B cell (primary cell): ENCODE data around the gene C1QTNF12. TPM values are rescaled to one million over a fixed set of nuclear protein-coding genes. Genes with fewer than 3 reads are reported as not detected.
"Not testable (repeated sequence)": the region's sequence is repeated elsewhere in the genome, so short reads cannot be mapped to it uniquely, and the experiment has no call there.

ENCODE experiments used
- ATAC-seq: fragments of 200-7000 bp; cut with Tn5 transposase; one replicate; pipeline ENCODE4 v1.10.0; 2021; ENCODE audit warnings: low read depth, mild to moderate bottlenecking, moderate number of reproducible peaks, moderate library complexity
- CTCF ChIA-PET: fragments of 350-600 bp; sonication (Branson Sonifier 250); formaldehyde crosslinking; loops from one replicate; lab custom pipeline; 2021; ENCODE audit warnings: antibody characterized with exemption, inconsistent platforms; lab: Charles Lee
- POLR2A ChIA-PET: fragments of 350-600 bp; sonication (Branson Sonifier 250); formaldehyde crosslinking; loops from one replicate; lab custom pipeline; 2021; ENCODE audit warnings: antibody characterized with exemption; lab: Charles Lee
- DNase-seq: peaks from one replicate; pipeline ENCODE4 v3.0.0; 2013
- H2AFZ ChIP-seq: 2 replicates; pipeline ENCODE4 v1.6.1; 2012; ENCODE audit warnings: mild to moderate bottlenecking, low read depth, low read length; ENCODE audit not compliant: insufficient read depth, poor library complexity, severe bottlenecking
- H3K27ac ChIP-seq, 2 donors: 1 replicate in 1 of 2; 2 replicates in 1 of 2; pipeline ENCODE4 v1.5.1; 2012 to 2013; ENCODE audit warnings: low read length in 2 of 2, mild to moderate bottlenecking in 2 of 2, moderate library complexity in 1 of 2
- H3K27me3 ChIP-seq, 4 experiments: fragments of 200-600 bp in 1 of 4; sonication (generic) in 1 of 4; replicated peaks in 1 of 4; 1 replicate in 2 of 4; 2 replicates in 2 of 4; pipeline versions ENCODE4 v1.6.1 to v1.7.0; 2013 to 2016; ENCODE audit warnings: low read length in 3 of 4, mild to moderate bottlenecking in 2 of 4, mixed read lengths in 1 of 4, moderate library complexity in 1 of 4; ENCODE audit not compliant: insufficient read depth in 4 of 4, control insufficient read depth in 3 of 4; ENCODE audit errors: control extremely low read depth in 1 of 4
- H3K36me3 ChIP-seq, 2 experiments: replicated peaks in 1 of 2; 1 replicate in 1 of 2; 2 replicates in 1 of 2; pipeline versions ENCODE4 v1.6.1 to v1.7.1; 2013; ENCODE audit warnings: low read length in 1 of 2; ENCODE audit not compliant: insufficient read depth in 2 of 2, control insufficient read depth in 1 of 2; ENCODE audit errors: control extremely low read depth in 1 of 2, extremely low read depth in 1 of 2
- H3K4me1 ChIP-seq, 2 donors: fragments of 200-600 bp in 1 of 2; sonication (generic) in 1 of 2; 1 replicate in 1 of 2; 2 replicates in 1 of 2; pipeline versions ENCODE4 v1.5.1 to v1.6.1; 2013 to 2017; ENCODE audit warnings: low read length in 2 of 2; ENCODE audit not compliant: control insufficient read depth in 2 of 2, insufficient read depth in 2 of 2
- H3K4me2 ChIP-seq: replicated peaks from 2 replicates; pipeline ENCODE3; 2012; ENCODE audit warnings: mild to moderate bottlenecking, low read depth, low read length; ENCODE audit not compliant: poor library complexity, severe bottlenecking
- H3K4me3 ChIP-seq, 5 experiments: fragments of 200-600 bp in 1 of 5; sonication (generic) in 1 of 5; 1 replicate in 3 of 5; 2 replicates in 2 of 5; pipeline versions ENCODE4 v1.5.1 to v1.7.0; 2011 to 2016; ENCODE audit warnings: low read length in 4 of 5, mild to moderate bottlenecking in 4 of 5, low read depth in 2 of 5, control low read depth in 1 of 5, moderate library complexity in 1 of 5; ENCODE audit not compliant: insufficient read depth in 1 of 5; ENCODE audit errors: control extremely low read depth in 1 of 5, extremely low read depth in 1 of 5
- H3K79me2 ChIP-seq: fragments of 200-600 bp; sonication (generic); one replicate; pipeline ENCODE4 v1.6.0; 2016; ENCODE audit warnings: low read length; ENCODE audit not compliant: control insufficient read depth, insufficient read depth
- H3K9ac ChIP-seq: fragments of 200-600 bp; sonication (generic); 2 replicates; pipeline ENCODE4 v1.6.1; 2017; ENCODE audit warnings: mild to moderate bottlenecking, low read length, moderate library complexity
- H3K9me3 ChIP-seq, 3 donors: one replicate each; pipeline versions ENCODE4 v1.6.1 to v1.7.1; 2013; ENCODE audit warnings: low read length in 2 of 3; ENCODE audit not compliant: control insufficient read depth in 2 of 3, insufficient read depth in 1 of 3; ENCODE audit errors: control extremely low read depth in 1 of 3
- H4K20me1 ChIP-seq: 2 replicates; pipeline ENCODE4 v1.6.0; 2012; ENCODE audit warnings: mild to moderate bottlenecking, low read length; ENCODE audit not compliant: insufficient read depth, control insufficient read depth, poor library complexity, severe bottlenecking
- H3K27ac Mint-ChIP-seq: one replicate; pipeline ENCODE4 v1.8.0; 2021; ENCODE audit warnings: mixed read lengths
- H3K27me3 Mint-ChIP-seq: one replicate; pipeline ENCODE4 v1.8.0; 2021; ENCODE audit warnings: mixed read lengths
- H3K4me1 Mint-ChIP-seq: one replicate; pipeline ENCODE4 v1.8.0; 2021; ENCODE audit warnings: mixed read lengths
- H3K4me3 Mint-ChIP-seq: one replicate; pipeline ENCODE4 v1.8.0; 2021; ENCODE audit warnings: mixed read lengths
- H3K9me3 Mint-ChIP-seq: one replicate; pipeline ENCODE4 v1.8.0; 2022; ENCODE audit warnings: mixed read lengths; ENCODE audit not compliant: insufficient read depth
- EZH2 ChIP-seq: IDR thresholded peaks from 2 replicates; pipeline ENCODE4 v1.6.1; 2012; ENCODE audit warnings: borderline replicate concordance, low read depth, mild to moderate bottlenecking, moderate library complexity, low read length; ENCODE audit not compliant: insufficient read depth, poor library complexity, severe bottlenecking
- WGBS: methylation state at CpG from one replicate; pipeline ENCODE4 v1.1.5; 2013; ENCODE audit warnings: missing lambda C conversion rate; ENCODE audit not compliant: insufficient coverage; 5-methylcytosine and 5-hydroxymethylcytosine counted together
- intact Hi-C: fragments of 100-400 bp; cut with micrococcal nuclease; formaldehyde crosslinking; loops from one replicate; pipeline ENCODE4 v1.10.0; 2022
- polyA plus RNA-seq: library from polyadenylated mRNA; depleted of rRNA; stranded (reverse); fragments of >200 nt; gene quantifications from 2 replicates; pipeline ENCODE4 v1.2.3, GENCODE V29; 2012
- total RNA-seq, 2 donors: library from RNA; stranded (reverse); fragments of 120-200 nt in 1 of 2; gene quantifications; 1 replicate in 1 of 2; 2 replicates in 1 of 2; pipeline versions ENCODE4 v1.2.3 to v1.2.4, GENCODE V29; 2013 to 2022
- TF ChIP-seq, protein P1 (sequence below): fragments of 200-600 bp; IDR thresholded peaks from one replicate; pipeline ENCODE4 v1.8.0; 2022; ENCODE audit warnings: antibody characterized with exemption, mild to moderate bottlenecking

Gene C1QTNF12
- total and polyA plus RNA-seq, 2 donors (not counting 1 experiment from before 2014, with no cell fraction given): 1.2 to 3.2 TPM

DNA sequence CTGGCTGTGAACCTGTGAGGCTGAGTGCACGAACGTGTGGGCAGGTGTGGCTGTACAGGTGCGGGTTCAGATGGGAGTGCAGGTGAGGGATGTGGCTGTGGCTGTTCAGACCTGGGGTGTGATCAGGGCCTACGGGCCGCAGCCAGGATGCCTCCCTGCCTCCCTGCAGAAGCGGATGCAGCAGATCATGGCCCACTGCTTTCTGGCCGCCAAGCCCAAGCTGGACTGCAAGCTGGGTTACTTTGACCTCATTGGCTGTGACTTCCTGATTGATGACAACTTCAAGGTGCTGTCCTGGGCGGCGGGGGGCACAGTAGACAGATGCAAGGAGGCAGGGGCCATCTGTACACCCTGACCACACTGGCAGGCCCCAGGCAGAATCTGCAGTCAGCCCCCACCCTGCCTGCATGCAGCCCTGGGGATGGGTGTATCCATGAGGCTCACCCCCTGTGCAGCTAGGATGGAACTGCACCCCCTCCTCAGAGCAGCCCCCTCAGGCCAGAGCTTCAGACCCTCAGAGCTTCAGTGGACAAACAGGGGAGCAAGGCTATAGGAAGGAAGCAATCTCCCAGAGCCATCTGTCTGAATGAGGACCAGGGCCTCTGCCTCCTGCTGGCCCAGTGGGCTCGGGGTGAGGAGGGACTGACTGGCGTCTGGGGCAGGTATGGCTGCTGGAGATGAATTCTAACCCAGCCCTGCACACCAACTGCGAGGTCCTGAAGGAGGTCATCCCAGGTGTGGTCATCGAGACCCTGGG lies 49.9 kb downstream of the C1QTNF12 start:
- CTCF ChIA-PET: interaction anchor here (0.9 to 1.7 kb wide), 3 partner anchors 10 to 74 kb away, joined by 3 to 6 read pairs (median 3); no protein-coding TSS in a partner anchor
- Mint-ChIP-seq H3K4me3 (no peak overlapping the region), H3K27me3 (no peaks in the 10 kb centered on the region), H3K9me3 (peaks cover 8% of the 10 kb centered on the region), H3K27ac (no peak overlapping the region), H3K4me1 (peaks cover 8% of the 10 kb centered on the region)
- no peak overlapping the region for H3K9ac ChIP-seq
- WGBS: 83% methylated on average over 11 of the region's 13 CpGs
- H2AFZ ChIP-seq: no peak overlapping the region
- H3K27me3 ChIP-seq: peaks cover 0 to 11% (median 5%) of the 10 kb centered on the region in 4 experiments
- ATAC-seq (no peak), DNase-seq (peak; percentile 15)
- H3K4me3 ChIP-seq: no peak overlapping the region
- POLR2A ChIA-PET: no interaction called here
- intact Hi-C loops: no loop called here
- H3K4me1 ChIP-seq: peaks cover 5 to 7% of the 10 kb centered on the region in 2 donors
- H3K79me2 ChIP-seq: no peaks in the 10 kb centered on the region
- H3K27ac ChIP-seq: no peak overlapping the region
- H3K4me2 ChIP-seq: no peak overlapping the region
- no peaks in the 10 kb centered on the region for H3K36me3 ChIP-seq
- no peak for TF ChIP-seq EZH2
- TF ChIP-seq, protein P1, sequence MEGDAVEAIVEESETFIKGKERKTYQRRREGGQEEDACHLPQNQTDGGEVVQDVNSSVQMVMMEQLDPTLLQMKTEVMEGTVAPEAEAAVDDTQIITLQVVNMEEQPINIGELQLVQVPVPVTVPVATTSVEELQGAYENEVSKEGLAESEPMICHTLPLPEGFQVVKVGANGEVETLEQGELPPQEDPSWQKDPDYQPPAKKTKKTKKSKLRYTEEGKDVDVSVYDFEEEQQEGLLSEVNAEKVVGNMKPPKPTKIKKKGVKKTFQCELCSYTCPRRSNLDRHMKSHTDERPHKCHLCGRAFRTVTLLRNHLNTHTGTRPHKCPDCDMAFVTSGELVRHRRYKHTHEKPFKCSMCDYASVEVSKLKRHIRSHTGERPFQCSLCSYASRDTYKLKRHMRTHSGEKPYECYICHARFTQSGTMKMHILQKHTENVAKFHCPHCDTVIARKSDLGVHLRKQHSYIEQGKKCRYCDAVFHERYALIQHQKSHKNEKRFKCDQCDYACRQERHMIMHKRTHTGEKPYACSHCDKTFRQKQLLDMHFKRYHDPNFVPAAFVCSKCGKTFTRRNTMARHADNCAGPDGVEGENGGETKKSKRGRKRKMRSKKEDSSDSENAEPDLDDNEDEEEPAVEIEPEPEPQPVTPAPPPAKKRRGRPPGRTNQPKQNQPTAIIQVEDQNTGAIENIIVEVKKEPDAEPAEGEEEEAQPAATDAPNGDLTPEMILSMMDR: no peak
- no peaks in the 10 kb centered on the region for H4K20me1 ChIP-seq
- H3K9me3 ChIP-seq: peaks cover 1 to 24% (median 8%) of the 10 kb centered on the region in 3 donors

DNA sequence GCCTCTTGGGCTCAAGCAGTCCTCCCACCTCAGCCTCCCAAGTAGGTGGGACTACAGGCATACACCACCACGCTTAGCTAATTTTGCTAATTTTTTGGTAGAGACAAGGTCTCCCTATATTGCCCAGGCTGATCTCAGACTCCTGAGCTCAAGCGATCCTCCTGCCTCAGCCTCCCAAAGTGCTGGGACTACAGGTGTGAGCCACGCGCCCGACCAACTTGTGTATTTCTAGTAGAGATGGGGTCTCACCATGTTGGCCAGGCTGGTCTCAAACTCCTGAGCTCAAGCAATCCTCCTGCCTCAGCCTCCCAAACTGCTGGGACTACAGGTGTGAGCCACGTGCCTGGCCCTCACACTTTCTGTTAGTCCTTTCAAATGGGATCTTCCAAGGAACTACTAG lies 50.8 kb downstream of the C1QTNF12 start:
- H3K4me3 Mint-ChIP-seq, H3K36me3 ChIP-seq, H2AFZ ChIP-seq, ATAC-seq, H3K9ac ChIP-seq, H3K9me3 Mint-ChIP-seq, H3K4me2 ChIP-seq, H3K4me1 Mint-ChIP-seq, H3K27ac Mint-ChIP-seq, H3K27ac ChIP-seq, H3K27me3 Mint-ChIP-seq, H3K4me1 ChIP-seq, DNase-seq, H3K4me3 ChIP-seq, H4K20me1 ChIP-seq, intact Hi-C loops, H3K79me2 ChIP-seq: not testable (repeated sequence)
- ChIA-PET CTCF (interaction anchor here (0.9 to 1.7 kb wide), 3 partner anchors 9 to 74 kb away, joined by 3 to 6 read pairs (median 3); no protein-coding TSS in a partner anchor), POLR2A (interaction anchor here (0.7 kb wide), 1 partner anchor 33 kb away, joined by 6 read pairs; no protein-coding TSS in a partner anchor)
- 66% methylated on average over 4 of the region's 6 CpGs for WGBS
- H3K27me3 ChIP-seq: peaks cover 0 to 12% (median 6%) of the 10 kb centered on the region in 4 experiments
- peaks cover 1 to 28% (median 8%) of the 10 kb centered on the region in 3 donors for H3K9me3 ChIP-seq
